HG03064 (cell line): ENCODE data around the gene PYY.
"Not testable (repeated sequence)": the region's sequence is repeated elsewhere in the genome, so short reads cannot be mapped to it uniquely, and the experiment has no call there.

Experiments used
- ATAC-seq: cut with Tn5 transposase; IDR thresholded peaks from one replicate; pipeline ENCODE4 v1.9.1; 2021; ENCODE audit warnings: low read depth; ENCODE audit not compliant: unreplicated experiment

Gene PYY

GRCh38 chr17:43979011-43979410 lies 25.3 kb upstream of the PYY start:
- no peak for ATAC-seq

- ATAC-seq, result no peak
Measured at GRCh38 chr17:43978078-43978477, 24.3 kb upstream of the PYY start.

GRCh38 chr17:43976963-43977837 lies 23.5 kb upstream of the PYY start:
- no peak for ATAC-seq

GRCh38 chr17:43975898-43976297 lies 22.2 kb upstream of the PYY start:
- no peak for ATAC-seq

GRCh38 chr17:43974382-43975266 lies 20.9 kb upstream of the PYY start:
- no peak for ATAC-seq

GRCh38 chr17:43972444-43973212 lies 18.9 kb upstream of the PYY start:
- ATAC-seq, result not testable (repeated sequence)

- not testable (repeated sequence) for ATAC-seq
Measured at GRCh38 chr17:43971436-43971835, 17.7 kb upstream of the PYY start.

GRCh38 chr17:43970366-43970765 lies 16.6 kb upstream of the PYY start:
- no peak for ATAC-seq

GRCh38 chr17:43967251-43967875 lies 13.6 kb upstream of the PYY start:
- no peak for ATAC-seq

GRCh38 chr17:43966276-43966675 lies 12.5 kb upstream of the PYY start:
- no peak for ATAC-seq

GRCh38 chr17:43962479-43962878 lies 8.7 kb upstream of the PYY start:
- no peak for ATAC-seq

GRCh38 chr17:43961954-43962353 lies 8.2 kb upstream of the PYY start:
- no peak for ATAC-seq

GRCh38 chr17:43961292-43961691 lies 7.6 kb upstream of the PYY start:
- not testable (repeated sequence) for ATAC-seq

- ATAC-seq, result no peak
Measured at GRCh38 chr17:43958748-43959352, 5.1 kb upstream of the PYY start.

- ATAC-seq, result no peak
Measured at GRCh38 chr17:43956222-43956621, 2.5 kb upstream of the PYY start.

- ATAC-seq, result no peak
Measured at GRCh38 chr17:43952724-43953666, 745 bp downstream of the PYY start.

GRCh38 chr17:43952351-43952723 lies 1.4 kb downstream of the PYY start:
- ATAC-seq, result no peak

GRCh38 chr17:43951750-43952149 lies 2.0 kb downstream of the PYY start:
- ATAC-seq, result no peak

GRCh38 chr17:43950554-43950953 lies 3.2 kb downstream of the PYY start:
- no peak for ATAC-seq
